Ishikawa (cell line): ENCODE data around the gene PLA2G4F.

Experiments
- CREB1 ChIP-seq: IDR thresholded peaks from 2 replicates; pipeline ENCODE4 v1.6.1; 2012; ENCODE audit warnings: low read depth
- EP300 ChIP-seq: IDR thresholded peaks from 2 replicates; pipeline ENCODE4 v1.6.1; 2012; ENCODE audit warnings: borderline replicate concordance
- FOXM1 ChIP-seq: IDR thresholded peaks from 2 replicates; pipeline ENCODE4 v1.6.1; 2012; ENCODE audit warnings: low read depth, borderline replicate concordance
- RAD21 ChIP-seq: IDR thresholded peaks from 2 replicates; pipeline ENCODE4 v1.6.1; 2012; ENCODE audit warnings: low read depth
- REST ChIP-seq: IDR thresholded peaks from 2 replicates; pipeline ENCODE4 v1.6.1; 2012; ENCODE audit warnings: low read depth, mild to moderate bottlenecking
- TAF1 ChIP-seq: IDR thresholded peaks from 2 replicates; pipeline ENCODE4 v1.6.1; 2012; ENCODE audit warnings: low read depth, mild to moderate bottlenecking
- TEAD4 ChIP-seq: IDR thresholded peaks from 2 replicates; pipeline ENCODE4 v1.6.1; 2012
- YY1 ChIP-seq: IDR thresholded peaks from 2 replicates; pipeline ENCODE4 v1.6.1; 2012; ENCODE audit warnings: low read depth
- ZBTB7A ChIP-seq: IDR thresholded peaks from 2 replicates; pipeline ENCODE4 v1.6.1; 2012; ENCODE audit warnings: low read depth

- TF ChIP-seq RAD21, result no peak
- no peak for TF ChIP-seq TEAD4
- no peak for TF ChIP-seq FOXM1
- TF ChIP-seq ZBTB7A, result no peak
- no peak for TF ChIP-seq TAF1
- TF ChIP-seq REST, result no peak
- TF ChIP-seq EP300, result no peak
- no peak for TF ChIP-seq CREB1
- TF ChIP-seq YY1, result no peak
Observed at GRCh38 chr15:42092398-42093318, 63.8 kb downstream of the PLA2G4F start.
